ENCODE measurements around the gene DHCR7. TPM values are rescaled to one million over a fixed set of nuclear protein-coding genes. Genes with fewer than 3 reads are reported as not detected.

Gene DHCR7
- total and polyA plus RNA-seq, 2 experiments from 2014 or later: 140 to 303 TPM

GRCh38 chr11:71432761-71433647 is 15.2 kb downstream of the DHCR7 start:
- WGBS (ENCODE audit: low lambda C conversion rate, missing lambda C conversion rate): 90% methylated on average over 7 of the region's 7 CpGs
- H4K20me1 ChIP-seq (ENCODE audit: insufficient read depth, poor library complexity, severe bottlenecking): no peaks in the 10 kb centered on the region
- no peak overlapping the region for H3K4me3 ChIP-seq
- no peaks in the 10 kb centered on the region for H3K9me3 ChIP-seq (ENCODE audit: low read depth)
- no peaks in the 10 kb centered on the region for H3K36me3 ChIP-seq (replicated peaks; ENCODE audit: insufficient read depth, low read depth)
- TF ChIP-seq EZH2 (IDR thresholded peaks at IDR 0.05; ENCODE audit: borderline replicate concordance): no peak
- no peak for TF ChIP-seq EZH2phosphoT487 (IDR thresholded peaks at IDR 0.05; ENCODE audit: low read depth, severe bottlenecking, unreplicated experiment)
- no peak for TF ChIP-seq CTCF (IDR thresholded peaks at IDR 0.05; ENCODE audit: poor library complexity)
- H3K4me2 ChIP-seq: peak overlapping the region; percentile 42
- no peak overlapping the region for H2AFZ ChIP-seq
- H3K27ac ChIP-seq: peak overlapping the region; percentile 83
- H3K79me2 ChIP-seq: no peaks in the 10 kb centered on the region
- DNase-seq (ENCODE audit: low spot score): no peak
- no peaks in the 10 kb centered on the region for H3K9me2 ChIP-seq (replicated peaks; ENCODE audit: insufficient read depth)
- peaks cover 18% of the 10 kb centered on the region for H3K4me1 ChIP-seq (ENCODE audit: insufficient read depth)
- no peaks in the 10 kb centered on the region for H3K27me3 ChIP-seq

GRCh38 chr11:71431271-71431670 is 16.9 kb downstream of the DHCR7 start:
- WGBS (ENCODE audit: low lambda C conversion rate, missing lambda C conversion rate): 60% methylated on average over 7 of the region's 7 CpGs

GRCh38 chr11:71430166-71430565 is 18.0 kb downstream of the DHCR7 start:
- peaks cover 18% of the 10 kb centered on the region for H3K4me1 ChIP-seq (ENCODE audit: insufficient read depth)
- 92% methylated on average over 9 of the region's 9 CpGs for WGBS (ENCODE audit: low lambda C conversion rate, missing lambda C conversion rate)
- no peaks in the 10 kb centered on the region for H3K79me2 ChIP-seq
- H3K4me2 ChIP-seq: no peak overlapping the region
- no peaks in the 10 kb centered on the region for H3K36me3 ChIP-seq (replicated peaks; ENCODE audit: insufficient read depth, low read depth)
- H4K20me1 ChIP-seq (ENCODE audit: insufficient read depth, poor library complexity, severe bottlenecking): no peaks in the 10 kb centered on the region
- no peak for DNase-seq (ENCODE audit: low spot score)
- H2AFZ ChIP-seq: no peak overlapping the region
- no peaks in the 10 kb centered on the region for H3K9me2 ChIP-seq (replicated peaks; ENCODE audit: insufficient read depth)
- no peaks in the 10 kb centered on the region for H3K9me3 ChIP-seq (ENCODE audit: low read depth)
- TF ChIP-seq EZH2phosphoT487 (IDR thresholded peaks at IDR 0.05; ENCODE audit: low read depth, severe bottlenecking, unreplicated experiment) (no peak), EZH2 (IDR thresholded peaks at IDR 0.05; ENCODE audit: borderline replicate concordance) (no peak), CTCF (IDR thresholded peaks at IDR 0.05; ENCODE audit: poor library complexity) (no peak)
- no peaks in the 10 kb centered on the region for H3K27me3 ChIP-seq
- H3K4me3 ChIP-seq: no peak overlapping the region
- no peak overlapping the region for H3K27ac ChIP-seq

More at GRCh38 chr11:71431271-71431670, 16.9 kb downstream of the DHCR7 start:
- Histone ChIP-seq H3K4me1 (ENCODE audit: insufficient read depth) (peaks cover 18% of the 10 kb centered on the region), H2AFZ (no peak overlapping the region), H3K36me3 (replicated peaks; ENCODE audit: insufficient read depth, low read depth) (no peaks in the 10 kb centered on the region), H3K27ac (no peak overlapping the region), H4K20me1 (ENCODE audit: insufficient read depth, poor library complexity, severe bottlenecking) (no peaks in the 10 kb centered on the region), H3K79me2 (no peaks in the 10 kb centered on the region), H3K4me3 (no peak overlapping the region), H3K4me2 (no peak overlapping the region), H3K9me3 (ENCODE audit: low read depth) (no peaks in the 10 kb centered on the region), H3K27me3 (no peaks in the 10 kb centered on the region), H3K9me2 (replicated peaks; ENCODE audit: insufficient read depth) (no peaks in the 10 kb centered on the region)
- TF ChIP-seq EZH2phosphoT487 (IDR thresholded peaks at IDR 0.05; ENCODE audit: low read depth, severe bottlenecking, unreplicated experiment) (no peak), EZH2 (IDR thresholded peaks at IDR 0.05; ENCODE audit: borderline replicate concordance) (no peak), CTCF (IDR thresholded peaks at IDR 0.05; ENCODE audit: poor library complexity) (no peak)
- no peak for DNase-seq (ENCODE audit: low spot score)

Measured in hepatocyte (in vitro differentiated cells).